ENCODE data around the gene EXOC3L2. TPM values are rescaled to one million over a fixed set of nuclear protein-coding genes. Genes with fewer than 3 reads are reported as not detected.

The EXOC3L2 gene
- total RNA-seq, 1 experiment from 2014 or later = 0.61 TPM

DNA sequence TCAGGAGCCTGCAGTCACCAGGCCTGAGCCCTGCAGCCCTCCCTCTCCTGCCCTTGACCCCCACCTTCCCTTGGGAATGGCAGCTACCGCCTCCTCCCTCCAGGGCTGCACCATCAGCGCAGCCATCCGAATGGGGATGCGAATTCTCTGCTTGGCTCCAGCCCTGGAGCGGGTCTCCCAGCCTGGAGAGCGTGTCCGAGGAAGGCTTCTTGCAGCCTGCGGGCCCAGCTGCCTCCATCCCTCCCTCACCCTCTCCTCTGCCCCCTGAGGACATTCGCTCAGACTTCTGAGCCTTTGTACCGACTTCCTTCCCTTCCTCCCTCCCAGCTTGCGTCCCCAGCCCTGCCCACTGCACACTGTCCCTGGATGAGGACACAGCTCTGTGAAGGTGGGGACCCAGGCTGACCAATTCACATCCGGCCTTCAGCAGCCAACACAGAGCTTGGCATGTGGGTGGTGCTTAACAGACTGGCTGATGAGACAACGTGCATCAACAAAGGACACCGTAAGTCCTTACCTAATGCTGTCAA, 78.4 kb downstream of the EXOC3L2 start:
- no peak overlapping the region for H2AK5ac ChIP-seq (ENCODE audit: insufficient read length, low read length)
- H2BK12ac ChIP-seq (ENCODE audit: insufficient read length, low read depth, low read length) = no peak overlapping the region
- H3K23me2 ChIP-seq (ENCODE audit: insufficient read length, low read depth, low read length, poor library complexity, severe bottlenecking) = no peaks in the 10 kb centered on the region
- no peak overlapping the region for H2BK5ac ChIP-seq (ENCODE audit: insufficient read length, low read length)
- TF ChIP-seq, protein P1, sequence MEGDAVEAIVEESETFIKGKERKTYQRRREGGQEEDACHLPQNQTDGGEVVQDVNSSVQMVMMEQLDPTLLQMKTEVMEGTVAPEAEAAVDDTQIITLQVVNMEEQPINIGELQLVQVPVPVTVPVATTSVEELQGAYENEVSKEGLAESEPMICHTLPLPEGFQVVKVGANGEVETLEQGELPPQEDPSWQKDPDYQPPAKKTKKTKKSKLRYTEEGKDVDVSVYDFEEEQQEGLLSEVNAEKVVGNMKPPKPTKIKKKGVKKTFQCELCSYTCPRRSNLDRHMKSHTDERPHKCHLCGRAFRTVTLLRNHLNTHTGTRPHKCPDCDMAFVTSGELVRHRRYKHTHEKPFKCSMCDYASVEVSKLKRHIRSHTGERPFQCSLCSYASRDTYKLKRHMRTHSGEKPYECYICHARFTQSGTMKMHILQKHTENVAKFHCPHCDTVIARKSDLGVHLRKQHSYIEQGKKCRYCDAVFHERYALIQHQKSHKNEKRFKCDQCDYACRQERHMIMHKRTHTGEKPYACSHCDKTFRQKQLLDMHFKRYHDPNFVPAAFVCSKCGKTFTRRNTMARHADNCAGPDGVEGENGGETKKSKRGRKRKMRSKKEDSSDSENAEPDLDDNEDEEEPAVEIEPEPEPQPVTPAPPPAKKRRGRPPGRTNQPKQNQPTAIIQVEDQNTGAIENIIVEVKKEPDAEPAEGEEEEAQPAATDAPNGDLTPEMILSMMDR (conservative IDR thresholded peaks at IDR 0.05) = no peak
- peak; percentile 55 for DNase-seq
- no peak overlapping the region for H3K4me2 ChIP-seq (ENCODE audit: insufficient read depth, insufficient read length, low read length)
- H4K8ac ChIP-seq (replicated peaks; ENCODE audit: insufficient read length, low read depth, low read length) = no peak overlapping the region
- H2AFZ ChIP-seq (ENCODE audit: low read length) = no peak overlapping the region
- Mint-ChIP-seq H3K9me3 (no peaks in the 10 kb centered on the region), H3K36me3 (ENCODE audit: insufficient read depth in 1 of 3, low read depth in 3 of 3) (no peaks in the 10 kb centered on the region; a peak in 1 of 7 replicates), H3K27ac (peak overlapping the region; percentile 30 to 63 (median 57); a peak in 2 of 7 replicates), H3K27me3 (ENCODE audit: low read depth) (peaks cover 5% of the 10 kb centered on the region), H3K4me3 (peak overlapping the region in 1 of 2 experiments; percentile 43; a peak in 2 of 5 replicates), H3K4me1 (peaks cover 2 to 18% of the 10 kb centered on the region in 2 experiments)
- no peak overlapping the region for H2BK15ac ChIP-seq (ENCODE audit: low read depth, low read length)
- no peaks in the 10 kb centered on the region for H3K27me3 ChIP-seq (ENCODE audit: insufficient read depth, low read length)
- no CpG with 5 or more reads among the region's 14 CpGs for WGBS (ENCODE audit: extremely low coverage, insufficient read length, low lambda C conversion rate)
- H4K91ac ChIP-seq (ENCODE audit: insufficient read length, low read depth, low read length) = no peak overlapping the region
- no peaks in the 10 kb centered on the region for H3K4me1 ChIP-seq (ENCODE audit: insufficient read depth, low read length)
- H3K18ac ChIP-seq (ENCODE audit: insufficient read length, low read depth, low read length) = no peak overlapping the region
- no peak overlapping the region for H3K27ac ChIP-seq (ENCODE audit: insufficient read length, low read depth, low read length)
- H3K79me2 ChIP-seq (ENCODE audit: insufficient read depth, low read length) = no peaks in the 10 kb centered on the region; the same call in 1 of the 2 replicates
- no peaks in the 10 kb centered on the region for H4K20me1 ChIP-seq (ENCODE audit: control insufficient read depth, insufficient read depth, insufficient read length)
- no peaks in the 10 kb centered on the region for H3K9me3 ChIP-seq (ENCODE audit: control insufficient read depth, low read depth, low read length)
- H3K14ac ChIP-seq (ENCODE audit: insufficient read depth, low read length) = no peak overlapping the region
- H2BK20ac ChIP-seq (ENCODE audit: low read depth, low read length, poor library complexity, severe bottlenecking) = no peak overlapping the region
- no peak overlapping the region for H3K23ac ChIP-seq (ENCODE audit: insufficient read length, low read depth, low read length)
- no peak overlapping the region for H3K9ac ChIP-seq (ENCODE audit: extremely low read depth, insufficient read length, low read length)
- H3K4ac ChIP-seq (ENCODE audit: low read depth, low read length) = no peak overlapping the region
- no peak overlapping the region for H2BK120ac ChIP-seq (ENCODE audit: low read depth, low read length, poor library complexity, severe bottlenecking)
- no peak overlapping the region for H4K5ac ChIP-seq (ENCODE audit: insufficient read length, low read depth, low read length)
- no peak overlapping the region for H3T11ph ChIP-seq (ENCODE audit: low read length)
- no peak overlapping the region for H3K56ac ChIP-seq (ENCODE audit: insufficient read length, low read depth, low read length)
- H3K79me1 ChIP-seq (ENCODE audit: insufficient read depth, low read depth, low read length, poor library complexity, severe bottlenecking) = no peaks in the 10 kb centered on the region

Measured in H9 (cell line).